OCI-M1 (cell line): ENCODE measurements around the gene POMT2.

ENCODE experiments used
- DNase-seq: peaks from one replicate; lab custom pipeline; 2025; lab: John Stamatoyannopoulos, UW

POMT2 gene

GRCh38 chr14:77240336-77240915 is 80.3 kb downstream of the POMT2 start:
- DNase-seq: no peak

GRCh38 chr14:77239412-77239811 is 81.3 kb downstream of the POMT2 start:
- DNase-seq: no peak

- peak; percentile 0 for DNase-seq
These were observed 81.7 kb downstream of the POMT2 start for GRCh38 chr14:77238996-77239395.

- DNase-seq: no peak
These were observed 82.3 kb downstream of the POMT2 start for GRCh38 chr14:77238356-77238755.

DNA sequence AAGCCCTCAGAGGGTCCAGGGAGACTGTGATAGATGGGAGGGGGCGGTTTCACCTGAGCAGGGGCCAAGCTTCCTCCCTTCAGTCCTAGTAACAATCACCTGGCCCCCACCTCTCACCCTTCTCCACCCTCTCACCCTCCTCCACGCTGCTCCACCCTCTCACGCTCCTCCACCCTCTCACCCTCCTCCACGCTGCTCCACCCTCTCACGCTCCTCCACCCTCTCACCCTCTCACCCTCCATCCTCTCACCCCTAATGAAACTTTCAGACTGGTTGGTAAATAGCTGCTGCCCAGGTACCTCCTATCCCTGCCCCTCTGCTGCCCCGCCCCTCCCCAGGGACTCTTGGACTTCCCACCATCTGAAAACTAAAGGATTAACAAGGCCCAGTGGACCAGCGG is 83.9 kb downstream of the POMT2 start:
- DNase-seq: no peak

GRCh38 chr14:77231721-77232120 is 89.0 kb downstream of the POMT2 start:
- no peak for DNase-seq

DNA sequence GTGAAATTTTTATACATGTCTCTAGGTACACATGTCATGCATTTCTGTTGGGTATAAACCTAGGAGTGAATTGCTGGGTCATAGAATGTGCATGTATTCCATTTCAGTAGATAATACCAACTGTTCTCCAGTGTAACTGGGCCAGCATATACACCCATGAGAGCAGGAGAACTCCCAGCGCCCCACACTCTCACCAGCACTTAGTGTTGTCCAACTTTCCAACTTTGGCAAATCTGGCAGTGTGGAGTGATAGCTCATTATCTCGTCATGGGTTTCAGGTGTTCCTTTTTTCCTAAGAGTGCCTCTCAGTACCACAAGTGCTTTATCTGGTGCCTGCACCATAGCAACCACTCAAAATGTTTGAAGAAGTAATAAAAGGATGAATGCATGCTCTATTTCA is 89.8 kb downstream of the POMT2 start:
- DNase-seq: no peak

GRCh38 chr14:77228056-77228455 is 92.6 kb downstream of the POMT2 start:
- DNase-seq: no peak

DNA sequence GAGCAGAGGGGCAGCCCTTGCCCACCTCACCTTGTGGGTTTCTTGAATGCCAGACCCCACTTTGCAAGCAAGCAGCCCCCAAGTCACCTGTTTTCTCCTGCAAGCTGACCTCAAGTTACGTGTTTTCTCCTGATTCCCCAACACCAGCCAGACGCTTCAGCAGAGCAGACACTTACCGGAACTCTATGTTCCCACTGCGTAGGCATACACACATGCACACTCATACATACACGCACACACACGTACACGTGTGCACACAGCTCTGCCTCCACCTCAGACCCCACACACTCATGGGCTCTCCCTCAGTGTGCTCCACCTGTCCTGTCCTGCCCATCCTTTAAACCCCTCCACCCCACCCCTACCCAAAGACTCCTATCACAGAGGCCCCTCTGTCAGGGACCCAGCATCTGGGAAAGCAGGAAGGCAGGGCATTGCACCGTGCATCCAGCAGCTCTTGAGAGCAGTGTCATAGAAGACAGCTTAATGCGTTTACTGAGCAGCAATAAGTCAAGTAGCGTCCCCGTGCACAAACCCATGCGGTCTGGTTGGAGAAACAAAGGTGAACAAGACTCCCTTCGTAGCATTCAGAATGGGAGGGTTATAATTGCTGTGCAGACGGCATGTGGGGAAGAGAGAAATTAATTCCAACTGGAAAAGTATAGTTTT is 94.7 kb downstream of the POMT2 start:
- no peak for DNase-seq

DNA sequence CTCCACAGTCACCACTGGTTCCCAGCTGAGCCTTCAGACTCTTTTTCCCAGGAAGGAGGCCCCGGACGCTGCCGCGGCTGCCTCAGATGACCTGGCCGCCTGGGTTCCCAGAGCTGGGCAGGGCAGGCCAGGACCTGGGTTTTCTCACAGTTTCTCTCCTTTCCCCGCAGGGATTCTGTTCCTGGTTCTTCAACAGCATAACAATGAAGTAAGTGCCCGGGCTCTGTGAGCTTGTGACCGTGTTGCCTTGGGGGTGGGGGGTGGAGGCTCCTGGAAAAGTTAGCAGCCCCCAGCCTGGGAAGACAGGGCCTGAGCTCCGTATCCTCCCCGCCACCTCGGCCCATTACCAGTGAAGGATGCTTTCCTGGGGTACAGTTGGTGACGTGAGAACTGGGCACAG is 95.4 kb downstream of the POMT2 start:
- no peak for DNase-seq
